K562 (cell line): ENCODE results near the gene PAN2. TPM values are rescaled to one million over a fixed set of nuclear protein-coding genes. Genes with fewer than 3 reads are reported as not detected.

Experiments used
- ATAC-seq: fragments of 200-7000 bp; cut with Tn5 transposase; 3 replicates; pipeline ENCODE4 v1.9.1; 2020; ENCODE audit warnings: moderate library complexity
- BruUV-seq: library from RNA; stranded (reverse); fragments of 400-500 nt; replicated peaks from 2 replicates; lab custom pipeline; 2021; lab: Mats Ljungman, UMichigan
- CTCF ChIA-PET: fragments of 300-600 bp; formaldehyde crosslinking; extraction: SDS; loops from one replicate; lab custom pipeline; 2021; ENCODE audit warnings: low intra/inter-chr PET ratio; lab: Yijun Ruan, JAX
- POLR2A ChIA-PET: fragments of 300-600, 350-650 bp; sonication (Branson Sonifier 250); formaldehyde crosslinking; extraction: SDS; loops from one replicate; lab custom pipeline; 2021; ENCODE audit warnings: antibody characterized with exemption, inconsistent platforms; lab: Yijun Ruan, JAX
- DNase-seq, 4 experiments: peaks; one replicate each; pipeline versions ENCODE4 v3.0.0 to v3.0.0-alpha.2; 2011 to 2018; ENCODE audit warnings: low spot score in 3 of 4, mixed read lengths in 3 of 4; ENCODE audit errors: extremely low read depth in 1 of 4
- FAIRE-seq: peaks from 2 replicates; lab custom pipeline; 2011; peaks lifted over from hg19 to GRCh38; lab: Jason Lieb, UNC
- H2AFZ ChIP-seq: 2 replicates; pipeline ENCODE4 v1.6.0; 2011; ENCODE audit warnings: low read depth, low read length, control low read depth, inconsistent platforms
- H3K27ac ChIP-seq: fragments of 200-600 bp; 3 replicates; pipeline ENCODE4 v1.8.0; 2011; ENCODE audit warnings: low read depth, mild to moderate bottlenecking, control low read depth, inconsistent platforms, low read length, moderate library complexity, mixed read lengths; ENCODE audit errors: extremely low read depth
- H3K27me3 ChIP-seq, 2 experiments: fragments of 300-600 bp in 1 of 2; 2 replicates in 1 of 2; 3 replicates in 1 of 2; pipeline versions ENCODE4 v1.6.0 to v1.8.0; 2011; ENCODE audit warnings: inconsistent platforms in 2 of 2, low read length in 2 of 2, mild to moderate bottlenecking in 1 of 2, mixed read lengths in 1 of 2, moderate library complexity in 1 of 2; ENCODE audit not compliant: control insufficient read depth in 2 of 2, insufficient read depth in 2 of 2
- H3K36me3 ChIP-seq: fragments of 300-600 bp; 3 replicates; pipeline ENCODE4 v1.8.0; 2011; ENCODE audit warnings: mild to moderate bottlenecking, low read length, inconsistent platforms; ENCODE audit not compliant: control insufficient read depth, insufficient read depth
- H3K4me1 ChIP-seq, 2 experiments: fragments of 200-600 bp in 1 of 2; replicated peaks in 1 of 2; 2 replicates in 1 of 2; 3 replicates in 1 of 2; pipeline versions ENCODE4 v1.5.1 to v1.8.0; 2011; ENCODE audit warnings: inconsistent platforms in 2 of 2, low read length in 2 of 2, mild to moderate bottlenecking in 1 of 2, mixed read lengths in 1 of 2, moderate library complexity in 1 of 2; ENCODE audit not compliant: control insufficient read depth in 2 of 2, insufficient read depth in 2 of 2
- H3K4me2 ChIP-seq: 2 replicates; pipeline ENCODE4 v1.6.1; 2011; ENCODE audit warnings: low read length, control low read depth, inconsistent platforms, mixed read lengths; ENCODE audit not compliant: insufficient read depth
- H3K4me3 ChIP-seq: fragments of 200-600 bp; sonication (generic), shearing (Covaris generic); 2 replicates; pipeline ENCODE4 v1.5.1; 2016; ENCODE audit warnings: control low read depth, inconsistent platforms
- H3K79me2 ChIP-seq: fragments of 200-600 bp; 3 replicates; pipeline ENCODE4 v1.8.0; 2011; ENCODE audit warnings: low read length, inconsistent platforms; ENCODE audit not compliant: control insufficient read depth, insufficient read depth
- H3K9ac ChIP-seq, 2 experiments: 2 replicates each; pipeline versions ENCODE4 v1.6.0 to v1.6.1; 2011; ENCODE audit warnings: low read depth in 2 of 2, low read length in 2 of 2, control low read depth in 1 of 2, inconsistent platforms in 1 of 2, mild to moderate bottlenecking in 1 of 2, mixed read lengths in 1 of 2; ENCODE audit not compliant: insufficient read depth in 1 of 2
- H3K9me1 ChIP-seq: one replicate; pipeline ENCODE4 v1.6.0; 2011; ENCODE audit warnings: inconsistent platforms, mild to moderate bottlenecking, low read length, moderate library complexity; ENCODE audit not compliant: control insufficient read depth, insufficient read depth
- H3K9me3 ChIP-seq: replicated peaks from 2 replicates; pipeline ENCODE4 v1.5.1; 2011; ENCODE audit warnings: low read depth, low read length, inconsistent platforms; ENCODE audit not compliant: control insufficient read depth, insufficient read depth
- H4K20me1 ChIP-seq: replicated peaks from 2 replicates; pipeline ENCODE4 v1.6.1; 2011; ENCODE audit warnings: low read length, inconsistent platforms, mixed read lengths; ENCODE audit not compliant: control insufficient read depth, insufficient read depth
- CEBPB ChIP-seq: fragments of 450-650 bp; IDR thresholded peaks from 2 replicates; pipeline ENCODE4 v1.6.1; 2016; ENCODE audit warnings: missing genetic modification characterization, missing compliant biosample characterization
- FOSL1 ChIP-seq: fragments of 200-800 bp; sonication (Bioruptor generic); conservative IDR thresholded peaks from 2 replicates; pipeline ENCODE4 v1.6.1; 2016; ENCODE audit warnings: missing genetic modification characterization, missing compliant biosample characterization
- MTA1 ChIP-seq: fragments of 450-650 bp; IDR thresholded peaks from 2 replicates; pipeline ENCODE4 v1.6.1; 2017; ENCODE audit warnings: borderline replicate concordance
- NCOA1 ChIP-seq: fragments of 450-650 bp; IDR thresholded peaks from 2 replicates; pipeline ENCODE4 v1.6.1; 2016; ENCODE audit warnings: low read depth
- POLR2H ChIP-seq: IDR thresholded peaks from 2 replicates; pipeline ENCODE4 v1.6.1; 2016; ENCODE audit warnings: missing genetic modification characterization, low read depth, mild to moderate bottlenecking, control low read depth, missing compliant biosample characterization, moderate library complexity
- RBM17 ChIP-seq: fragments of 200-400 bp; formaldehyde crosslinking; IDR thresholded peaks from 2 replicates; pipeline ENCODE4 v1.6.1; 2017; ENCODE audit warnings: low read depth, mild to moderate bottlenecking, low read length, borderline replicate concordance
- SMAD4 ChIP-seq: fragments of 250-450 bp; sonication (Bioruptor Pico); conservative IDR thresholded peaks from 2 replicates; pipeline ENCODE4 v1.8.0; 2021; ENCODE audit warnings: inconsistent platforms, mild to moderate bottlenecking, moderate library complexity
- ZNF384 ChIP-seq: IDR thresholded peaks from 2 replicates; pipeline ENCODE4 v1.6.1; 2012; ENCODE audit warnings: low read depth, low read length, improper control_type of control experiment
- ZNF444 ChIP-seq: fragments of 250-450 bp; sonication (Bioruptor Pico); IDR thresholded peaks from 2 replicates; pipeline ENCODE4 v1.4.0; 2020; ENCODE audit warnings: mild to moderate bottlenecking, moderate library complexity
- ZNF77 ChIP-seq: fragments of 250-450 bp; sonication (Bioruptor Pico); IDR thresholded peaks from 2 replicates; pipeline ENCODE4 v1.5.0; 2020
- WGBS: fragments of 100-300 bp; shearing (Covaris generic); methylation state at CpG from one replicate; pipeline ENCODE4 v1.1.6; 2016; ENCODE audit warnings: low coverage, mixed read lengths; ENCODE audit not compliant: insufficient coverage; ENCODE audit errors: missing lambda C conversion rate; 5-methylcytosine and 5-hydroxymethylcytosine counted together
- in situ Hi-C: fragments of 300-500 bp; cut with MboI; formaldehyde crosslinking; loops from 4 replicates; pipeline ENCODE4 v1.15.0; 2018; ENCODE audit warnings: inconsistent platforms, mixed read lengths
- intact Hi-C: fragments of 100-400 bp; cut with micrococcal nuclease; formaldehyde crosslinking; loops from 2 replicates; pipeline ENCODE4 v1.14.2; 2022
- polyA plus RNA-seq, 8 experiments: library from polyadenylated mRNA; depleted of rRNA in 4 of 8; stranded (reverse) in 5 of 8; unstranded in 3 of 8; fragments of >200 nt; fragmentation: Nextera tagmentation in 2 of 8; fragmentation: Illumina TruSeq in 1 of 8; extraction: Ambion mirVana in 2 of 8; extraction: Trizol in 1 of 8; gene quantifications; 2 replicates each; pipeline versions ENCODE4 v1.2.1 to v1.2.3, GENCODE V29; 2011 to 2014; ENCODE audit warnings: inconsistent platforms in 1 of 8, missing spikeins in 1 of 8
- total RNA-seq, 7 experiments: library from RNA; depleted of rRNA in 6 of 7; stranded (reverse); fragments of >200 nt in 6 of 7; fragmentation: Illumina TruSeq in 2 of 7; extraction: Trizol in 2 of 7; gene quantifications; 2 replicates each; pipeline versions ENCODE4 v1.2.1 to v1.2.3, GENCODE V29; 2011 to 2021; ENCODE audit warnings: low replicate concordance in 1 of 7
- TF ChIP-seq, protein P1 (sequence below): fragments of 450-650 bp; formaldehyde crosslinking; IDR thresholded peaks from 2 replicates; pipeline ENCODE4 v1.4.0; 2022; ENCODE audit warnings: missing genetic modification characterization
- TF ChIP-seq, protein P2 (sequence below): sonication (generic); formaldehyde crosslinking; IDR thresholded peaks from 2 replicates; pipeline ENCODE4 v1.5.0; 2020; ENCODE audit warnings: missing genetic modification reagents

Gene PAN2
- total and polyA plus RNA-seq, 9 of the 15 experiments (the other 6 are each of a cell fraction or from before 2014, with no cell fraction given) = 15.0 to 66.1 (median 25.9) TPM

DNA sequence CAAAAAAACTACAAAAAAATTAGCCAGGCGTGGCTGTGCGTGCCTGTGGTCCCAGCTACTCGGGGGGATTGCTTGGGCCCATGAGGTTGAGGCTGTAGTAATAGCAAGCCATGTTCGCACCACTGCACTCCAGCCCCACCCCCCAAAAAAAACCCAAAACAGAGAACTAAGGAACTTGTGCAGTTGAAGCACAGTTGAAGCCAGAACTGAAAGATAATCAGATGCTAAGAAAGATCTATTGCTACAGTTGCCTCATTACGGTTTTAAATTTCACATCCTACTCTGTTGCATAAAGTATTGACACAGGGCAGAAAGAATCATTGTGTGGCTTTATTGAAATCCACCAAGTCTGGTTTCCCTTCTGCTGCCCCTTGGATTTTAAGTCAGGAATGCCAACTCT is 37.5 kb downstream of the PAN2 start:
- CTCF ChIA-PET = interaction anchor here (0.6 kb wide), 1 partner anchor 181 kb away, joined by 3 read pairs; no protein-coding TSS in a partner anchor

DNA sequence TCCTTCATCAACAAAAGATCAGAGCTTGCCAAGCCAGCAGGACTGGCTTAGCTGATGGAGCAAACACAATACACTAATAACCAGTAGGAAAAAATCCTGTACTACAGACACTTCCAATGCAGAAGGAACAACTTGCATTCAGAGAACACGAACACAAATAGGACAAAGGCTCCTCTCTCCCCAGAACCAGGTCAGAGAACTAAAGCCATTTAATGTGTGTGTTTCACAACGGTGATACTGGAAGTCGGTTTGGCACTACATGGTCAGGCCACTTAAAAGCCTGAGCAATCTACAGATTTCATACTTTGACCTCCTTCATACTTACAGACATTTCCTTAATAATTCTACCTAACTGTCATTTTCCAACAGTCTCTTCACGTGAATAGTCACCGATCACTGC is 40.0 kb downstream of the PAN2 start:
- Histone ChIP-seq H3K9ac (peak overlapping the region in 1 of 2 experiments; percentile 32; a peak in 1 of 4 replicates), H3K27ac (no peak overlapping the region), H3K27me3 (no peaks in the 10 kb centered on the region), H4K20me1 (peaks cover 9% of the 10 kb centered on the region; the same call in 1 of the 2 replicates), H2AFZ (no peak overlapping the region), H3K9me3 (no peaks in the 10 kb centered on the region), H3K4me1 (peaks cover 7 to 19% of the 10 kb centered on the region in 2 experiments; a peak in 4 of 5 replicates), H3K9me1 (no peaks in the 10 kb centered on the region), H3K4me2 (no peak overlapping the region), H3K36me3 (peaks cover 83% of the 10 kb centered on the region), H3K79me2 (peaks cover 95% of the 10 kb centered on the region), H3K4me3 (no peak overlapping the region)
- CTCF ChIA-PET = no interaction called here
- no peak for FAIRE-seq
- TF ChIP-seq RBM17 (no peak), POLR2H (tag) (no peak), ZNF384 (no peak), ZNF444 (CRISPR knock-in tag) (no peak), NCOA1 (no peak), FOSL1 (tag) (no peak), MTA1 (no peak), ZNF77 (CRISPR knock-in tag) (no peak)
- TF ChIP-seq, protein P1, sequence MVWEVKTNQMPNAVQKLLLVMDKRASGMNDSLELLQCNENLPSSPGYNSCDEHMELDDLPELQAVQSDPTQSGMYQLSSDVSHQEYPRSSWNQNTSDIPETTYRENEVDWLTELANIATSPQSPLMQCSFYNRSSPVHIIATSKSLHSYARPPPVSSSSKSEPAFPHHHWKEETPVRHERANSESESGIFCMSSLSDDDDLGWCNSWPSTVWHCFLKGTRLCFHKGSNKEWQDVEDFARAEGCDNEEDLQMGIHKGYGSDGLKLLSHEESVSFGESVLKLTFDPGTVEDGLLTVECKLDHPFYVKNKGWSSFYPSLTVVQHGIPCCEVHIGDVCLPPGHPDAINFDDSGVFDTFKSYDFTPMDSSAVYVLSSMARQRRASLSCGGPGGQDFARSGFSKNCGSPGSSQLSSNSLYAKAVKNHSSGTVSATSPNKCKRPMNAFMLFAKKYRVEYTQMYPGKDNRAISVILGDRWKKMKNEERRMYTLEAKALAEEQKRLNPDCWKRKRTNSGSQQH = no peak
- TF ChIP-seq, protein P2, sequence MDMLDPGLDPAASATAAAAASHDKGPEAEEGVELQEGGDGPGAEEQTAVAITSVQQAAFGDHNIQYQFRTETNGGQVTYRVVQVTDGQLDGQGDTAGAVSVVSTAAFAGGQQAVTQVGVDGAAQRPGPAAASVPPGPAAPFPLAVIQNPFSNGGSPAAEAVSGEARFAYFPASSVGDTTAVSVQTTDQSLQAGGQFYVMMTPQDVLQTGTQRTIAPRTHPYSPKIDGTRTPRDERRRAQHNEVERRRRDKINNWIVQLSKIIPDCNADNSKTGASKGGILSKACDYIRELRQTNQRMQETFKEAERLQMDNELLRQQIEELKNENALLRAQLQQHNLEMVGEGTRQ (CRISPR knock-in tag) = no peak
- 74% methylated on average over 5 of the region's 5 CpGs for WGBS
- intact Hi-C loops = no loop called here
- no peak for ATAC-seq
- POLR2A ChIA-PET = interaction anchor here (0.7 to 1.8 kb wide), 2 partner anchors 9 to 58 kb away, joined by 3 to 10 read pairs; no protein-coding TSS in a partner anchor
- no peak for DNase-seq
- no TSS peak for BruUV-seq
- in situ Hi-C loops = no loop called here

More for the DNA sequence above, 37.5 kb downstream of the PAN2 start:
- Histone ChIP-seq H4K20me1 (peaks cover 5% of the 10 kb centered on the region; the same call in 1 of the 2 replicates), H3K36me3 (peaks cover 68% of the 10 kb centered on the region), H3K79me2 (peaks cover 86% of the 10 kb centered on the region), H3K9me3 (no peaks in the 10 kb centered on the region), H2AFZ (no peak overlapping the region), H3K27me3 (no peaks in the 10 kb centered on the region), H3K4me2 (peak overlapping the region; percentile 10; the same call in 1 of the 2 replicates), H3K4me3 (no peak overlapping the region), H3K4me1 (peaks cover 13 to 31% of the 10 kb centered on the region in 2 experiments; a peak in 4 of 5 replicates), H3K27ac (peak overlapping the region; percentile 11; the same call in 1 of the 3 replicates), H3K9ac (no peak overlapping the region), H3K9me1 (no peaks in the 10 kb centered on the region)
- no peak for ATAC-seq
- 84% methylated on average over 5 of the region's 5 CpGs for WGBS
- no TSS peak for BruUV-seq
- POLR2A ChIA-PET = interaction anchor here (0.7 kb wide), 1 partner anchor 543 kb away, joined by 3 read pairs; no protein-coding TSS in a partner anchor
- DNase-seq = no peak
- in situ Hi-C loops (no loop called here), intact Hi-C loops (no loop called here)
- no peak for FAIRE-seq
- TF ChIP-seq SMAD4 (CRISPR knock-in tag) = no peak
- TF ChIP-seq CEBPB (tag) = 0 out of 2 replicates have a peak, but pooled peaks have one; percentile 25
